Body of pancreas (tissue), 4 donors: ENCODE data around the gene ARL16. TPM values are rescaled to one million over a fixed set of nuclear protein-coding genes. Genes with fewer than 3 reads are reported as not detected.

Experiments used
- ATAC-seq: fragments of 150-250 bp; one replicate; pipeline ENCODE4 v1.9.1; 2016
- DNase-seq, 4 donors: peaks; one replicate each; pipeline ENCODE4 v3.0.0-alpha.2; 2019
- H3K27ac ChIP-seq, 4 donors: fragments of 200-600 bp; sonication (generic); 1 replicate in 3 of 4; 2 replicates in 1 of 4; pipeline versions ENCODE4 v1.5.1 to v1.6.1; 2016 to 2019; ENCODE audit warnings: mild to moderate bottlenecking in 1 of 4, mixed read lengths in 1 of 4, moderate library complexity in 1 of 4
- H3K27me3 ChIP-seq, 2 donors: fragments of 200-600 bp; sonication (generic); one replicate each; pipeline ENCODE4 v1.6.0; 2016; ENCODE audit warnings: mild to moderate bottlenecking in 1 of 2
- H3K36me3 ChIP-seq, 2 donors: fragments of 200-600 bp; sonication (generic); replicated peaks in 1 of 2; 2 replicates each; pipeline ENCODE4 v1.5.1; 2016; ENCODE audit warnings: low read depth in 2 of 2; ENCODE audit not compliant: insufficient read depth in 1 of 2
- H3K4me1 ChIP-seq: fragments of 200-600 bp; sonication (generic); one replicate; pipeline ENCODE4 v1.6.0; 2016
- H3K4me3 ChIP-seq, 2 donors: fragments of 200-600 bp; sonication (generic); 1 replicate in 1 of 2; 2 replicates in 1 of 2; pipeline ENCODE4 v1.5.1; 2016 to 2019
- H3K9me3 ChIP-seq, 3 donors: fragments of 200-600 bp; sonication (generic); 1 replicate in 2 of 3; 2 replicates in 1 of 3; pipeline ENCODE4 v1.5.1; 2016
- CTCF ChIP-seq, 7 experiments: fragments of 450-650 bp in 4 of 7; fragments of 200-600 bp in 3 of 7; sonication (generic) in 3 of 7; IDR thresholded peaks; one replicate each; pipeline ENCODE4 v1.5.1; 2016 to 2019; ENCODE audit warnings: antibody characterized with exemption in 7 of 7
- POLR2A ChIP-seq, 3 donors: fragments of 450-650 bp; IDR thresholded peaks; one replicate each; pipeline ENCODE4 v1.6.1; 2016; ENCODE audit warnings: antibody characterized with exemption in 3 of 3, mild to moderate bottlenecking in 2 of 3
- WGBS, 2 donors: methylation state at CpG; one replicate each; pipeline ENCODE4 v1.1.5; 2017; 5-methylcytosine and 5-hydroxymethylcytosine counted together
- intact Hi-C: fragments of 100-400 bp; cut with DNase I; formaldehyde crosslinking; loops from one replicate; pipeline ENCODE4 v1.15.1; 2023
- total RNA-seq, 2 donors: library from RNA; depleted of rRNA; stranded (reverse); fragments of >200 nt; gene quantifications; one replicate each; pipeline ENCODE4 v1.1.0, GENCODE V29; 2016

Gene ARL16
- total RNA-seq, 2 donors from 2014 or later = 22.8 to 47.1 TPM

DNA sequence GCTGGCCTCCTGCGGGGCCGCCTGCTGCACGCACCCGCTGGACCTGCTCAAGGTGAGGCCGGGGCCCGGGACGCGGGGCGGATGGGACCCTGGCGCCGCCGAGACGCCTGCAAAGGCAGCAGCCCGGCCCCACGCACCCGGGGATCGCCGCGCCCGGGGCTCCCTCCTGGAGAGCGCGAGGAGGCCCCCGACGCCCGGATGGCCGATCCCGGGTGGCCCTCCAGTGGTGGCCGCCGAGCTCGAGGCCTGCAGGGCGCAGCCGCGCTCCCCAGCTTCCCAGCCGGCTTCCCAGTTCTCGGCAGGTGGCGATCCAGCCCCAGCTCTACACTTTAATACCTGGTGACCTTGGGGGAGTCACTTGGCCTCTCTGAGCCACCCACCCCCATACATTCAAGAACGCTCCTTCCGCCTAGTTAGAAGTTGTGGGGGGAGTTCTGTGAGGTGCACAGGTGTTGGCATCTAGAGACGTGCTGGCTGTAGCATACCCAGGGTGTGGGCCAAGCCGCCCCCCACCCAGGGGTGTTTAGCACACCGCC is 28.9 kb upstream of the ARL16 start:
- DNase-seq (peak; percentile 55 to 65 (median 61)), ATAC-seq (peak; percentile 22)
- peaks cover 54% of the 10 kb centered on the region for H3K4me1 ChIP-seq
- H3K36me3 ChIP-seq = peaks cover 0 to under 1% of the 10 kb centered on the region in 2 donors
- TF ChIP-seq CTCF (IDR thresholded peaks at IDR 0.05) (peak in 5 of 7 experiments; percentile 7 to 39 (median 32)), POLR2A (IDR thresholded peaks at IDR 0.05) (peak in 1 of 3 donors; percentile 19)
- no peaks in the 10 kb centered on the region for H3K9me3 ChIP-seq
- no peaks in the 10 kb centered on the region for H3K27me3 ChIP-seq
- H3K27ac ChIP-seq = peak overlapping the region; percentile 91 to 95 (median 94)
- 1 to 10% methylated on average over 4 to 31 of the region's 41 CpGs for WGBS, 2 donors
- peak overlapping the region; percentile 45 to 58 for H3K4me3 ChIP-seq
- intact Hi-C loops = no loop called here

DNA sequence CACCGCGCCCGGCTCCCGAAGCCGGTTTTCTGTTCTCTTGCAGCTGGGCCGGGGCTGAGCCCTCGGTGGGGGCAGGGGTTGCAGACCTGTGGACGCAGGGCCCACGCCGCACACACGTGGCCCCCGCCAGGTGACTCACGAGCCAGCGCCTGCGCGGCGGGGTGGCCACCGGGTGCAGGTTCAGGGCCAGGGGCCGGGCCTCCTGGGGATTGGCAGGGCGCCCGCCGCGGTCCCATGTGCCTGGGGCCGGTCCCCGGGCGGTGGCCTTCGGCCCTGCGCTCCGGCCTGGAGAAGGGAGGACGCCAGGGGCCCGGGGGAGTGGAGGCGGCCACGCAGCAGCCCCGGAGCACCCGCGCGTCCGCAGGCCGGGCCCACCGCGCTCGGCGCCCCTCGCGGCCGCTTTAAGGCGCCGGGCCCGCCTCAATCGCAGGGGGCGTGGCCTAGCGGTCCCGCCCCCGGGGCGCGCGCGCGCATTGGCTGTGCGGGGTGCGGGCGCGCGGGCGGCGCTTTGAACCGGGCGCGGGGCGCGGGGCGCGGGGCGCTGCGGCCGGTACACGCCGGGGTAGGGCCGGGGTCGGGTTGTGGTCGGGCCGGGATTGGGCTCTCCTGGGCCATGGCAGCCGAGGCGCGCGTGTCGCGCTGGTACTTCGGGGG is 28.3 kb upstream of the ARL16 start, which contains the start of gene SLC25A10:
SLC25A10 (plus strand) TSS at position 471 of the 654 bp plus-strand sequence; CDS start at position 614, 143 bp downstream.
- Histone ChIP-seq H3K36me3 (no peaks in the 10 kb centered on the region), H3K27ac (peak within 1 kb of the TSS; percentile 91 to 95 (median 94)), H3K9me3 (no peaks in the 10 kb centered on the region), H3K4me3 (peak within 1 kb of the TSS; percentile 45 to 58), H3K27me3 (no peaks in the 10 kb centered on the region), H3K4me1 (peaks cover 54% of the 10 kb centered on the region)
- ATAC-seq (peak; percentile 85), DNase-seq (peak; percentile 93 to 97 (median 95))
- TF ChIP-seq POLR2A (IDR thresholded peaks at IDR 0.05) (peak; percentile 5 to 81 (median 64)), CTCF (IDR thresholded peaks at IDR 0.05) (peak in 3 of 7 experiments; percentile 4 to 43 (median 40))
- 1% methylated on average over 57 of the region's 89 CpGs; no CpG with 5 or more reads in 1 of the 2 donors for WGBS, 2 donors
- intact Hi-C loops = no loop called here

DNA sequence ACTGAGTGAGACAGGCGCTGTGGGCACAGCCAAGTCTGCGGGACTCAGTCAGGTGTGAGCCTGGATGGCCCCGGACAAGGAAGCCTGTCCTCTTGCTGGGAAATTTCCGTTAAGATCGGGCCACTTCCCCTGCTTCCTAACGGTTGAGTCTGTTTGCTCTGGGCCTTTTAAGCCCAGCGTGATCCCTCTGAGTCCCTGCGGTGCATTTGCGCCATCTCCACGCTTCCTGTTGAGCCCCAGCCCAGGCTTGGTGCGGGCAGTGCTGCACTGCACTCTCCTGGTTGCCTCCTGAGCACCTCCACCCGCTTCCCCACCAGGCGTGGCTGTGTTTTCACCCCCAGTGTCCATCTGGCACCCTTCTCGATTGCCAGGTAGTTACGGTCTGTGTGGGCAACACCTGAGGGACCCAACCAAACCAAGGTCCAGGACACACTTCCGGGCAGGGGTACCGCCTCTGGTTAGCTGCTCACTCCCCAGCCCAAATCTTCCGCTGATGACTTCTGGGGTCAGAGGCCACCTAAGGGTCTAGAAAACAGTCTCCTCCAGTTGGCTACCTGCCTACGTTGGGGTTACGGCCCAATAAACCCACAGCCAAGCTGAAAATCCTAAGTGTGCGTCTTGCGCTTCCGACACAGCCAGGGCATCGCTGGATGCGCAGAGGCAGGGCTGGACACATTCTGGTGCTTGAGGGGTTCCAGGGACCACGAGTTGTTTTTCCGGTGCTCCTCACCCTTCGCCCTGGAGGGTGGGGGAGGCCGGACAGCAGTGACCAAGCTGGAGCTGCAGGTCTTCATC is 27.1 kb upstream of the ARL16 start:
- Histone ChIP-seq H3K9me3 (no peaks in the 10 kb centered on the region), H3K4me1 (peaks cover 54% of the 10 kb centered on the region), H3K27me3 (no peaks in the 10 kb centered on the region), H3K27ac (peak overlapping the region; percentile 33 to 95 (median 92)), H3K36me3 (peaks cover 0 to 5% of the 10 kb centered on the region in 2 donors), H3K4me3 (no peak overlapping the region)
- DNase-seq (peak in 3 of 4 donors; percentile 34 to 42 (median 39)), ATAC-seq (no peak)
- intact Hi-C loops = no loop called here
- 40 to 45% methylated on average over 19 to 29 of the region's 29 CpGs for WGBS, 2 donors
- TF ChIP-seq CTCF (IDR thresholded peaks at IDR 0.05) = no peak
- no peak for TF ChIP-seq POLR2A (IDR thresholded peaks at IDR 0.05)

DNA sequence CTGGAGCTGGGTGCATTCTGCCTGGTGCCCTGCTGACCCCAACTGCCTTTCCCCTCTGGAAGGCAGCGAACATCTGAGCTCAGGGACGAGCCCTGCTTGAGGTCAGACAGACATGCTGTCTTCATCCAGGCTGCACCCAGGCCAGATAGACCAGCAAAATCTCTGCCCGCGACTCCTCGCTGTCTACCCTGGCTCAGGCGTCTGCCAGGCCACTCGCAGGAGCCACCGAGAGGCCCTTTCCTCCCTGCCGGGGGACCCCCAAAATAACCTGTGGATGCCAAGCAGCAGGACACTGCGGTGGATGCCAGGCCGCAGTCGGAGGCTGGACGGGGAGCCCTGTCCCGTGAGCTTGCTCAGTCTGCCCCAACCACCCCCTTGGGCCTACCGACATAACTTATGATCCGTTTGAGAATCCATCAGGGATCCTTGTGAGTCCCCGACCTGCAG is 25.2 kb upstream of the ARL16 start:
- ATAC-seq (no peak), DNase-seq (no peak)
- no peaks in the 10 kb centered on the region for H3K27me3 ChIP-seq
- H3K27ac ChIP-seq = no peak overlapping the region
- no peak overlapping the region for H3K4me3 ChIP-seq
- peaks cover 47% of the 10 kb centered on the region for H3K4me1 ChIP-seq
- TF ChIP-seq CTCF (IDR thresholded peaks at IDR 0.05) (no peak), POLR2A (IDR thresholded peaks at IDR 0.05) (no peak)
- WGBS, 2 donors = 75 to 85% methylated on average over 4 to 17 of the region's 17 CpGs
- intact Hi-C loops = no loop called here
- peaks cover 0 to 6% of the 10 kb centered on the region in 2 donors for H3K36me3 ChIP-seq
- no peaks in the 10 kb centered on the region for H3K9me3 ChIP-seq
